Activated T-cell treated with anti-CD3 and anti-CD28 coated beads, Interleukin-2, amount 50 U/mL, for 24 hours (primary cell): ENCODE data around the gene KEAP1.
A peak's percentile ranks its signal among the peaks of the same experiment; 100 is the strongest.
"Not testable (repeated sequence)": the region's sequence is repeated elsewhere in the genome, so short reads cannot be mapped to it uniquely, and the experiment has no call there.

Experiments used
- DNase-seq: peaks from one replicate; pipeline ENCODE4 v3.0.0-alpha.2; 2020
- H3K27ac Mint-ChIP-seq: 2 replicates; pipeline ENCODE4 v1.8.0; 2020; ENCODE audit warnings: mild to moderate bottlenecking, mixed read lengths
- H3K27me3 Mint-ChIP-seq: 2 replicates; pipeline ENCODE4 v1.8.0; 2020; ENCODE audit warnings: mixed read lengths
- H3K36me3 Mint-ChIP-seq: 2 replicates; pipeline ENCODE4 v1.8.0; 2020; ENCODE audit warnings: low read depth, mixed read lengths
- H3K4me1 Mint-ChIP-seq: 2 replicates; pipeline ENCODE4 v1.8.0; 2020; ENCODE audit warnings: low read depth, mixed read lengths
- H3K4me3 Mint-ChIP-seq: 2 replicates; pipeline ENCODE4 v1.8.0; 2020; ENCODE audit warnings: mild to moderate bottlenecking, moderate library complexity, mixed read lengths
- H3K9me3 Mint-ChIP-seq: 2 replicates; pipeline ENCODE4 v1.8.0; 2020; ENCODE audit warnings: mixed read lengths

KEAP1 gene

GRCh38 chr19:10491472-10492047, 11.6 kb downstream of the KEAP1 start:
- Mint-ChIP-seq H3K36me3 (peaks cover 79% of the 10 kb centered on the region), H3K27me3 (no peaks in the 10 kb centered on the region), H3K9me3 (no peaks in the 10 kb centered on the region)

GRCh38 chr19:10486551-10486950, 16.6 kb downstream of the KEAP1 start:
- Mint-ChIP-seq H3K27me3 (no peaks in the 10 kb centered on the region), H3K4me1 (peaks cover 5% of the 10 kb centered on the region), H3K9me3 (no peaks in the 10 kb centered on the region), H3K36me3 (peaks cover 57% of the 10 kb centered on the region), H3K4me3 (no peak overlapping the region), H3K27ac (peak overlapping the region; percentile 60)
- no peak for DNase-seq

More at GRCh38 chr19:10491472-10492047, 11.6 kb downstream of the KEAP1 start:
- no peak overlapping the region for H3K4me3 Mint-ChIP-seq
- H3K4me1 Mint-ChIP-seq = peaks cover 9% of the 10 kb centered on the region
- DNase-seq = no peak
- no peak overlapping the region for H3K27ac Mint-ChIP-seq

GRCh38 chr19:10478903-10479384, 24.2 kb downstream of the KEAP1 start:
- no peaks in the 10 kb centered on the region for H3K36me3 Mint-ChIP-seq
- DNase-seq = peak; percentile 90
- peak overlapping the region; percentile 18 for H3K4me3 Mint-ChIP-seq
- no peaks in the 10 kb centered on the region for H3K27me3 Mint-ChIP-seq
- H3K9me3 Mint-ChIP-seq = no peaks in the 10 kb centered on the region
- H3K27ac Mint-ChIP-seq = peak overlapping the region; percentile 68
- H3K4me1 Mint-ChIP-seq = peaks cover 13% of the 10 kb centered on the region

GRCh38 chr19:10478476-10478875, 24.7 kb downstream of the KEAP1 start:
- Mint-ChIP-seq H3K4me3 (no peak overlapping the region), H3K36me3 (no peaks in the 10 kb centered on the region), H3K27ac (no peak overlapping the region), H3K27me3 (no peaks in the 10 kb centered on the region), H3K4me1 (peaks cover 13% of the 10 kb centered on the region), H3K9me3 (no peaks in the 10 kb centered on the region)
- DNase-seq = no peak

GRCh38 chr19:10474962-10475451, 28.1 kb downstream of the KEAP1 start:
- Mint-ChIP-seq H3K9me3 (no peaks in the 10 kb centered on the region), H3K4me1 (peaks cover 13% of the 10 kb centered on the region), H3K4me3 (no peak overlapping the region), H3K36me3 (no peaks in the 10 kb centered on the region), H3K27ac (no peak overlapping the region), H3K27me3 (no peaks in the 10 kb centered on the region)
- DNase-seq = no peak

GRCh38 chr19:10473192-10473591, 30.0 kb downstream of the KEAP1 start:
- no peaks in the 10 kb centered on the region for H3K36me3 Mint-ChIP-seq
- H3K4me1 Mint-ChIP-seq = no peaks in the 10 kb centered on the region
- no peaks in the 10 kb centered on the region for H3K9me3 Mint-ChIP-seq
- H3K4me3 Mint-ChIP-seq = no peak overlapping the region
- H3K27me3 Mint-ChIP-seq = no peaks in the 10 kb centered on the region
- H3K27ac Mint-ChIP-seq = no peak overlapping the region
- no peak for DNase-seq

GRCh38 chr19:10471909-10472308, 31.2 kb downstream of the KEAP1 start:
- H3K27ac Mint-ChIP-seq = no peak overlapping the region
- H3K4me1 Mint-ChIP-seq = no peaks in the 10 kb centered on the region
- no peak for DNase-seq
- no peak overlapping the region for H3K4me3 Mint-ChIP-seq
- H3K9me3 Mint-ChIP-seq = no peaks in the 10 kb centered on the region
- H3K27me3 Mint-ChIP-seq = no peaks in the 10 kb centered on the region
- H3K36me3 Mint-ChIP-seq = no peaks in the 10 kb centered on the region

GRCh38 chr19:10468133-10468532, 35.0 kb downstream of the KEAP1 start:
- DNase-seq = no peak
- Mint-ChIP-seq H3K4me1 (no peaks in the 10 kb centered on the region), H3K27me3 (no peaks in the 10 kb centered on the region), H3K36me3 (peaks cover 5% of the 10 kb centered on the region), H3K4me3 (no peak overlapping the region), H3K9me3 (no peaks in the 10 kb centered on the region), H3K27ac (no peak overlapping the region)

- DNase-seq = no peak
- H3K4me3 Mint-ChIP-seq = no peak overlapping the region
- no peaks in the 10 kb centered on the region for H3K27me3 Mint-ChIP-seq
- H3K4me1 Mint-ChIP-seq = no peaks in the 10 kb centered on the region
- H3K9me3 Mint-ChIP-seq = no peaks in the 10 kb centered on the region
- peaks cover 5% of the 10 kb centered on the region for H3K36me3 Mint-ChIP-seq
- no peak overlapping the region for H3K27ac Mint-ChIP-seq
These were observed 36.0 kb downstream of the KEAP1 start for GRCh38 chr19:10467104-10467706.

- Mint-ChIP-seq H3K4me3 (no peak overlapping the region), H3K4me1 (peaks cover 8% of the 10 kb centered on the region), H3K27me3 (no peaks in the 10 kb centered on the region), H3K36me3 (peaks cover 5% of the 10 kb centered on the region), H3K9me3 (no peaks in the 10 kb centered on the region), H3K27ac (no peak overlapping the region)
- DNase-seq = no peak
These were observed 38.7 kb downstream of the KEAP1 start for GRCh38 chr19:10464456-10464855.

- H3K4me1 Mint-ChIP-seq = peaks cover 8% of the 10 kb centered on the region
- no peak overlapping the region for H3K4me3 Mint-ChIP-seq
- no peaks in the 10 kb centered on the region for H3K9me3 Mint-ChIP-seq
- peaks cover 5% of the 10 kb centered on the region for H3K36me3 Mint-ChIP-seq
- DNase-seq = no peak
- H3K27me3 Mint-ChIP-seq = no peaks in the 10 kb centered on the region
- no peak overlapping the region for H3K27ac Mint-ChIP-seq
These were observed 40.6 kb downstream of the KEAP1 start for GRCh38 chr19:10462557-10462956.

GRCh38 chr19:10462042-10462441, 41.1 kb downstream of the KEAP1 start:
- H3K9me3 Mint-ChIP-seq, H3K27ac Mint-ChIP-seq, H3K27me3 Mint-ChIP-seq, H3K4me3 Mint-ChIP-seq, DNase-seq, H3K36me3 Mint-ChIP-seq, H3K4me1 Mint-ChIP-seq: not testable (repeated sequence)

GRCh38 chr19:10461047-10461949, 41.9 kb downstream of the KEAP1 start:
- H3K27me3 Mint-ChIP-seq = no peaks in the 10 kb centered on the region
- peak overlapping the region; percentile 27 for H3K4me3 Mint-ChIP-seq
- peaks cover 2% of the 10 kb centered on the region for H3K36me3 Mint-ChIP-seq
- H3K9me3 Mint-ChIP-seq = no peaks in the 10 kb centered on the region
- H3K27ac Mint-ChIP-seq = no peak overlapping the region
- H3K4me1 Mint-ChIP-seq = peaks cover 8% of the 10 kb centered on the region
- DNase-seq = peak; percentile 90

GRCh38 chr19:10460714-10461046, 42.5 kb downstream of the KEAP1 start:
- H3K36me3 Mint-ChIP-seq = peaks cover 2% of the 10 kb centered on the region
- no peak for DNase-seq
- H3K27ac Mint-ChIP-seq = no peak overlapping the region
- H3K4me3 Mint-ChIP-seq = no peak overlapping the region
- H3K4me1 Mint-ChIP-seq = peaks cover 8% of the 10 kb centered on the region
- H3K9me3 Mint-ChIP-seq = no peaks in the 10 kb centered on the region
- no peaks in the 10 kb centered on the region for H3K27me3 Mint-ChIP-seq

GRCh38 chr19:10458733-10459132, 44.4 kb downstream of the KEAP1 start:
- not testable (repeated sequence) for H3K36me3 Mint-ChIP-seq, H3K4me3 Mint-ChIP-seq, H3K27ac Mint-ChIP-seq, DNase-seq, H3K9me3 Mint-ChIP-seq, H3K4me1 Mint-ChIP-seq, H3K27me3 Mint-ChIP-seq
